T-helper 2 cell treated with Interferon-gamma antibody and Interleukin-4, amounts not matched to agents 100 ng/mL and 5 ng/mL, for 36 hours (primary cell): ENCODE measurements around the gene CRTC3. TPM values are rescaled to one million over a fixed set of nuclear protein-coding genes. Genes with fewer than 3 reads are reported as not detected.
"Not testable (repeated sequence)": the region's sequence is repeated elsewhere in the genome, so short reads cannot be mapped to it uniquely, and the experiment has no call there.

ENCODE experiments used
- intact Hi-C: fragments of 100-400 bp; cut with micrococcal nuclease; formaldehyde crosslinking; loops from one replicate; pipeline ENCODE4 v1.15.1; 2023
- total RNA-seq: library from RNA; stranded (reverse); gene quantifications from 2 replicates; pipeline ENCODE4 v1.2.3, GENCODE V29; 2022

CRTC3 gene
- total RNA-seq, 1 donor from 2014 or later, result 106 TPM

DNA sequence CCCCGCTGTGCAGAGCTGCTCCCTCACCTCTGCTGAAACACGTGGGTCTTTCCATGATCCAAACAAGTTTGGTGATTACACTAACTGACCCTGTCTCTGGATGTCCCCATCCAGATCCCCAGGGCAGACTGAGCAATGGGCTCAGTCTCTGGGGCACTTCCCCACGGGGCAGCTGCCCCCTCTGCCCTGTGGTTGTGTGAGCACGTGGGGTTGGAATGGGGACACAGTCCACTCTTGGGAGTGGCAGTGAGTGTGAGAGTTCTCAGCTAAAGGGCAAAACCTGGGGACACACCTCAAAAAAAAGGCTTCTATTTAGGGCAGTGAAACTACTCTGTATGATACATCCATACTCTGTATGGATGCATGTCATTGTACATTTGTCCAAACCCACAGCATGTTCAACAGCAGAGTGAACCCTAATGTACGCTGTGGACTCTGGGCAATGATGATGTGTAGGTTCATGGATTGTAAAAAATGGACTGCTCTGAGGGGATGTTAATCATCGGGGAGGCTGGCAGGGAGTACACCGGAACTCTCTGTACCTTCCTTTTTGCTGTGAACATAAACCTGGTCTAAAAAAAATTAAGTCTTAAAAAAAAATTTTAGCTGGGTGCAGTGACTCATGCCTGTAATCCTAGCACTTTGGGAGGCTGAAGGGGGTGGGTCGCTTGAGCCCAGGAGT lies 137.5 kb downstream of the CRTC3 start:
- intact Hi-C loops, result no loop called here

DNA sequence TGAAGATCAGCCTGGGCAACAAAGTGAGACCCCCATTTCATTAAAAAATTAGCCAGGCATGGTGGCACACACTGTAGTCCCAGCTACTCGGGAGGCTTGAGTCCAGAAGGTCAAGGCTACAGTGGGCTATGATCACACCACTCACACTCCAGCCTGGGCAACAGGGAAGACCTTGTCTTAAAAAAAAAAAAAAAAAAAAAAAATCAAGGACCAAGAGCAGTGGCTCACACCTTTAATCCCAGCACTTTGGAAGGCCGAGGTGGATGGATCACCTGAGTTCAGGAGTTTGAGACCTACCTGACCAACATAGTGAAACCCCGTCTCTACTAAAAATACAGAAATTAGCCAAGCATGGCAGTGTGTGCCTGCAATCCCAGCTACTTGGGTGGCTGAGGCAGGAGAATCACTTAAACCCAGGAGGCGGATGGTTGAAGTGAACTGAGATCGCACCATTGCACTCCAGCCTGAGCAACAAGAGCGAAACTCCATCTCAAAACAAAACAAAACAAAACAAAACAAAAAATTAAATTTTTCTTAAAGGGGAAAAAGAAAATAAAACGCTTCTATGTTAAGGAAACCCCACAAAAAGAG lies 138.1 kb downstream of the CRTC3 start:
- intact Hi-C loops, result not testable (repeated sequence)

- intact Hi-C loops, result not testable (repeated sequence)
These were observed 140.9 kb downstream of the CRTC3 start for GRCh38 chr15:90670631-90671030.

- intact Hi-C loops, result no loop called here
These were observed 141.5 kb downstream of the CRTC3 start for GRCh38 chr15:90671216-90671615.

- intact Hi-C loops, result not testable (repeated sequence)
These were observed 143.6 kb downstream of the CRTC3 start for GRCh38 chr15:90673357-90673756.

DNA sequence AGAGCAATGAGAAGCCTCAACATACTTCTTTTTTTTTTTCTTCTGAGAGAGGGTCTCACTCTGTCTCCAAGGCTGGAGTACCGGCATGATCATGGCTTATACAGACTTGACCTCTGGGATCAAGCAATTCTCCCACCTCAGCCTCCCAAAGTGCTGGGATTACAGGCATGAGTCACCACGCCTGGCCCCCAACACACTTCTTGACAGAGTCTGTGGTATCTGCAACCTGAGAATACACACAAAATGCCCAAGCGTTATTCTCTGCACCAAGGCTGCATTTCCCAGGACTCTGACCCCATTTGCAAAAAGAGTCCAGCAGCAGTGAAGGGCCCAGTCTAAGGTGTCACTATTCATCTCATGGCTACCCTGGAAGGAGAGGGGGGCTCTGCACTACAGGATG lies 144.8 kb downstream of the CRTC3 start:
- intact Hi-C loops, result no loop called here

DNA sequence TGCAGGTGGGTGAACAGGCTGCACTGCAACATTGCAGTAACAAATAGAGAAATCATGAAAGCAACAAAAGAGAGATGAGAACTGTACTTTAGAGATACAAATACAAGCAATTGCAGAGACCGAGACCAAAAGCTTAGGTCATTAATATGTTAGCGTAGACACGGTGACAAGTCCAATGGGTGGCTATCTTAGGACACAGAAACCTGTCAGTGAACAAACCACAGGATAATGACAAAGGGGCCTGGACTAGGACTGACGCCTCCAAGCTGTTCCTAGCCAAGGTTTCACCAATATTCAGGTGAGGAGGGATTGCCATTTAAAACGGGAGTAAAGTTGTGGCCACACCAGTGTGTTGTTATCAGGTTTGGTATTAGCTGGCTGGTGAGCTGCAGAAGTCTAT lies 145.7 kb downstream of the CRTC3 start:
- intact Hi-C loops, result no loop called here

GRCh38 chr15:90677807-90678790 lies 148.4 kb downstream of the CRTC3 start:
- intact Hi-C loops, result no loop called here

GRCh38 chr15:90679959-90680358 lies 150.2 kb downstream of the CRTC3 start:
- intact Hi-C loops, result loop anchor here (10.0 kb wide), 1 partner anchor 1175 kb away; the partner anchor contains the start of gene SLCO3A1

DNA sequence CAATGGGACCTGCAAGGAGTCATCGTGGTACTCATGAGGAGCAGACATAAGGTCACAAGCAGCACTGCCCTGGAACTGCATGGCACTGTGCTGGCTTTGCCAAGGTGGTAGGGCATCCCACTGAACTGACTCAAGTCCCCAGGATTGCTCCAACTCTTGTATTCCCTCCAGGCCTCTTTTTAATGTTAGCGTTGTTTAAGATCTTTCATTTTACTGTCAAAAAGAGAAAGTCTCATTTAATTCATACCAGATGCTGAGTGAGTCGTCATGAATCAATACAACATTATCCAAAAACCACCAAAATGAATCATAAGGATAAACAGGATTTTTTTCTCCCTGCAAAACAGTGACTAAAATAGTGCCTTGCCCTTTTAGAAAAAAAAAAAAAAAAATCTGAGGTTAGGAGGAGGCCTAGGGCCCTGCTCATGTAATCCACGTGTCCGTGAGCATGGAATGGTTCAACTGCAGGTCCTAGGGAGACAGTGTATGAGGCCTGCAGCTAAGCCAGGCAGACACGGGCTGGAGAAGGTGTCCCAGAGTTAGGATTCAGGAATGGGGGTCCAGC lies 150.7 kb downstream of the CRTC3 start:
- intact Hi-C loops, result loop anchor here (10.0 kb wide), 1 partner anchor 1174 kb away; the partner anchor contains the start of gene SLCO3A1

- intact Hi-C loops, result loop anchor here (10.0 kb wide), 1 partner anchor 1174 kb away; the partner anchor contains the start of gene SLCO3A1
These were observed 151.3 kb downstream of the CRTC3 start for GRCh38 chr15:90681056-90681455.

GRCh38 chr15:90681480-90681879 lies 151.8 kb downstream of the CRTC3 start:
- intact Hi-C loops, result loop anchor here (10.0 kb wide), 1 partner anchor 1173 kb away; the partner anchor contains the start of gene SLCO3A1

GRCh38 chr15:90683371-90683770 lies 153.6 kb downstream of the CRTC3 start:
- intact Hi-C loops, result loop anchor here (10.0 kb wide), 1 partner anchor 1171 kb away; the partner anchor contains the start of gene SLCO3A1

DNA sequence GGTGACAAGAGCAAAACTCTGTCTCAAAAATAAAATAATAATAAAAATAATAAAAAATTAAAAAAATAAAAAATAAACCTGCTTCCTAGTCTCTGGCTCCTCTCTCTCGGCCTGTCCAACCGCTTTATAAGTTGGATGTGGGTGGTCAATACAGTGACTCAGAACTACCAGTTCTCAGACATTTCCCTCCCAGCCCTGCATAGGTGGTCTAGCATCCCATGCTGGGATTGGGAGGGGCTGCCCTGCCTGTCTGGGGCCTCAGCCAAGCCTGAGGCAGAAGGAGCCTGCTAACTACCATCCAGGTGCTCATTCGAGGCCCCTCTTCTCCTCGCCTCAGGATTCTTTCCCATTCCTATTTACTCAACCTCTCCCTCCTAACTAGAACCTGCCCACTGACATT lies 154.2 kb downstream of the CRTC3 start:
- intact Hi-C loops, result loop anchor here (10.0 kb wide), 1 partner anchor 1171 kb away; the partner anchor contains the start of gene SLCO3A1

DNA sequence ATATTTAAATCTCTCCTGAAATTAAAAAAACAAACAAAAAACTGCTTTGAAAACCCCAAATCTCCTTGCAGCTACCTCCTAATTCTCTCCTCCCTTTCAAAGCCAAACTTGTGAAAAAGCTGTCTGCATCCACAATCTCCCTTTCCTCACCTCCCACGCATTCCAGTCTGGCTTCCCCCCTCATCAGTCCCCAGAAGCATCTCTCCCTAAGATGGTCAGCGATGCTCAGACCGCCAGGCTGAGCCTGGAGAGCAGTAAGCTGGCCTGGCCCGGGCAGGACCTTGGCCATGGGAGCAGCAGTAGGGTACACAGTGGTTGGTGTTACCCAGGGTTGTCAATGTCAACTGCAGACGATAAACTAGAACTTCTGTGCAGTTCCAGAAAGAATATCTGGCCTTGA lies 154.6 kb downstream of the CRTC3 start:
- intact Hi-C loops, result loop anchor here (10.0 kb wide), 1 partner anchor 1171 kb away; the partner anchor contains the start of gene SLCO3A1

- intact Hi-C loops, result loop anchor here (1.0 to 10.0 kb wide), 4 partner anchors 21 to 1169 kb away; partner anchors contain the start of genes BLM and SLCO3A1
These were observed 156.1 kb downstream of the CRTC3 start for GRCh38 chr15:90685591-90686434.

- intact Hi-C loops, result loop anchor here (1.0 to 10.0 kb wide), 4 partner anchors 21 to 1168 kb away; partner anchors contain the start of genes BLM and SLCO3A1
These were observed 156.9 kb downstream of the CRTC3 start for GRCh38 chr15:90686435-90687218.

- intact Hi-C loops, result loop anchor here (10.0 kb wide), 1 partner anchor 1165 kb away; the partner anchor contains the start of gene SLCO3A1
These were observed 159.7 kb downstream of the CRTC3 start for GRCh38 chr15:90689326-90689961.
